NOMO-1 (cell line): Measurements from ENCODE around the gene TBXA2R.
"Not testable (repeated sequence)": the region's sequence is repeated elsewhere in the genome, so short reads cannot be mapped to it uniquely, and the experiment has no call there.

Experiments used
- DNase-seq, 2 experiments: peaks; one replicate each; lab custom pipeline; 2025; ENCODE audit not compliant: unreplicated experiment in 2 of 2; lab: John Stamatoyannopoulos, UW

TBXA2R gene

GRCh38 chr19:3641515-3642269 lies 35.0 kb upstream of the TBXA2R start:
- DNase-seq = no peak

GRCh38 chr19:3639479-3639878 lies 32.8 kb upstream of the TBXA2R start:
- DNase-seq = no peak

DNA sequence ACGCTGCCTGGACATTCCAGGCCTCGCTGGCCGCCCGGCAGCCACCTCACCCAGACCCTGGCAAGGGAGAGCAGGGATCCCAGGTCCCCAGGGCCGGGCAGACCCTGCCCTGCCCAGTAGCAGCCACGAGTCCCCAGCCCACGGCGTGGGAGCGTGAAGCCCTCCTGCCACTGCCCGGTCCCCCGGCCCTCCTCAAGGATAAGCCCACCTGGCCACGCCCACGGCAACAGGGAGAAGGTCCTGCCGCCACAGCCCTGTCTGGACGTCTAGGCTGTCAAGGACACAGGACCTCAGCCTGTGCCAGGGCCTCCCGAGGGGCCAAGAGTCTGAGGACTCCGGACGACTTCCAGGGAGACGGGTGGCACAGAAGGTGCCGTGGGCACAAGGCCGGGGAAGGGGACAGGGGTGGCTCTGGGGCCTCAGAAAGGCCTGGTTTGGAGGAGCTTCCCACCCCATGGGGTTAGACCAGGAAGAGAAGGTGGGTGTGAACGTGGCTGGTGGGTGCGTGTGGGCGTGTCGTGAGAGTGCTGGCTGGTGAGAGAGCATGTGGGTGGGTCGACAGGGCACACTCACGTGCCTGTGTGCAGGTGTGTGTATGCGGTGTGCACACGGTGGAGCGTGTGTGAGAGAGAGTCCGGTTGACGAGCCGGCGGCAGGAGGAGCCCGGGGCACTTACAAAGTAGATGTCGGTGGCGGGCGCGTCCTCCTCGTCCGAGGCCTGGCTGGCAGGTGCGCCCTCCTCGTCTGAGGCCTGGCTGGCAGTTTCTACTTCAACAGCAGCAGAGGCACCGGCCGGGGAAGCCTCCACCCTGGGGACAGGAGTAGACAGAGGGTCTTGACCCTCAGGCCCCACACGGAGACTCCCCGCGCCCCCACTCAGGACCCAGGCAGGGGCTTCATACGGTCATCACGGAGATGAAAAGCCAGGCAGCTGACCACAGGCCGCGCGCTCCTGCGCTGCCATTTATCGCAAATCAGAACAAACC lies 31.8 kb upstream of the TBXA2R start:
- no peak for DNase-seq

DNA sequence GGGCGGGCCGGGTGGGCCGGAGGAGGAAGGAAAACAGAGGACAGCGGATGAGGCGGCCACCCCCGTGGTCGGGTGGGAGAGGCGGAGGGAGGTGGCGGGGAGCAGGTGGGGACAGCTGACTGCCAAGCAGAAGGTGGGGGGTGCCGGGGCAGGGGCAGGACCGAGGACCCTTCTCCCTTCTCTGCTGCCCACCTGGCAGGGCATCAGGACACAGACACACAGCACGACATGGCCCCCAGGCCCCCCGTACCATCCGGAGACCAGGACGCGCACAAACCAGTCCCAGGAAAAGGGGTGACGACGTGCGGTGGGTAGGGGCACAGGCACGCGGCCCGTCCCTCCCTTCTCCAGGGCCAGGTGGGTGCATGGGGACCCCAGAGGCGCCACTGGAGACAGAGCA lies 30.9 kb upstream of the TBXA2R start:
- no peak for DNase-seq

DNA sequence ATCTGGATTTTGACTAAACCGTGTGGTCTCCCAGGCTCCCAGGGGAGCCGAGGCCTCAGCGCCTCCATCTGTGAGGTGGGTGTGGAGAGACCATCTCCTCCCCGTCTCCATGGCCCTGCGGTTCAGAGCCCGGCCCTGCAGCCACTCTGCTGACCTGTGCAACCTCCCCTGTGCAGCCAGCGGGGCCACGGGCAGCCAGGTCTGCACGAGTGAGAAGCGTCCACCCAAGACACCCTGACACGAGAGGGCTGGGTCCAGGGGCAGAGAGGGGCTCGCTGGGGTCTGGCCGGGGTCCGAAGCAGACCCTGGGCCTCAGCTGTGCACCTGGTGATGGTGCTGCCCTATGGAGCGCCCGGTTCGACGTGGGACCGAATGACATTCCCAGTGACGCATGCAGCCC lies 30.3 kb upstream of the TBXA2R start:
- DNase-seq = no peak

GRCh38 chr19:3636506-3636905 lies 29.8 kb upstream of the TBXA2R start:
- no peak for DNase-seq

GRCh38 chr19:3634496-3635045 lies 27.9 kb upstream of the TBXA2R start:
- no peak for DNase-seq

GRCh38 chr19:3633559-3633988 lies 26.9 kb upstream of the TBXA2R start:
- DNase-seq = no peak

- DNase-seq = no peak
Measured at GRCh38 chr19:3632739-3633558, 26.3 kb upstream of the TBXA2R start.

DNA sequence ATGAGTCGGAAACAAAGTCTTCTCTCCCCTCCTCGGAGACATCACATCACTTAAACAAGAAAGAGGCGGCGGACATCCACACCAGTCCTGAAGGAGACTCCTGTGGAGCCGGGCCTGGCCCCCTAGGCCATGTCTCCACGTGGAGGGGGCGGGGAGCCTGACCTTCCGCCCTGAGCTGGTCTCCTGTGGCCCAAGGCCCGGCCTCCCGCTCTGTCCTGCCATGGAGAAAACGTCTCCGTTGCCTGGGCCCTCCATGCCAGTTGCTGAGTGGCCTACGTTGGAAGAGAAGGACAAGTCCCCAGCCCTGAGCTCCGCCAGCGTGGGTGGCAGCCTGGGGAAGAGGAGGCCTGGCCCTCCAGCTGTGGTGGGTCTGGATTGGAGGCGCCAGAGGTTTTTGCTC lies 25.4 kb upstream of the TBXA2R start:
- DNase-seq = no peak

- no peak for DNase-seq
Measured at GRCh38 chr19:3631053-3631861, 24.6 kb upstream of the TBXA2R start.

DNA sequence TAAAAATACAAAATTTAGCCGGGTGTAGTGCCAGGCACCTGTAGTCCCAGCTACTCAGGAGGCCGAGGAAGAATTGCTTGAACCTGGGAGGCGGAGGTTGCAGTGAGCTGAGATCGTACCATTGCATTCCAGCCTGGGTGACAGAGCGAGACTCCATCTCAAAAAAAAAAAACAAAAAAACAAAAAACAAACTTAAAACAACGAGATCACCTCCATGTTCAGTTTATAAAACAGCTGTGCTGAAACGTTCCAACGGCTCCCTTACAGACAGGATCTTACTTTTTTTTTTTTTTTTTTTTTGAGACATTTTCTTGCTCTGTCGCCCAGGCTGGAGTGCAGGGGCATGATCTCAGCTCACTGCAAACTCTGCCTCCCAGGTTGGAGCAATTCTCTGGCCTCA lies 22.1 kb upstream of the TBXA2R start:
- DNase-seq = not testable (repeated sequence)

GRCh38 chr19:3627351-3627723 lies 20.7 kb upstream of the TBXA2R start:
- DNase-seq = no peak

GRCh38 chr19:3626473-3627350 lies 20.0 kb upstream of the TBXA2R start, which contains the start of gene CACTIN:
Gene CACTIN, minus strand, starts transcription at chr19:3626790. Its CDS starts 28 bp downstream, at chr19:3626762.
- peak; percentile 97 to 98 for DNase-seq

DNA sequence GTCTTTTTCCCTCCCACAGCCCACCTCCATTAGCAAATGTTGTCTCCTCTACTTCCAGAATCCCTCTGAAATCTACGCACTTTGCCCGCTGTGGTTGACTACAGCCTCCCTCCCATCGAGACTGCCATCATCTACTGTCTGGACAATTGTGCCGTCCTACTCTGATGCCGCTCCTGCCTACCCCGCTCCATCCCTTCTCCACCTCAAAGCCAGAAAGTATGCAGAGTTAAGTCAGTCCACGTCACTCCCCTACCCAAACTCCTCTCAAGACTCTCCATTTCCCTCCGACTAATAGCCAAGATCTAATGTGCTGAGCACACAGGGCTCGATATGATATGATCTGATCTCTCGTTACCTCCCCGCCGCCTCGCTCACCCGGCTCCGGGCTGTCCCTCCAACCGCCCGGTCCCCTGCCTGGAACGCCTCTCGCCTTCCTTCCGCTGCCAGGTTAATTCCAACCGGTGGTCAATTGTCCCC lies 19.4 kb upstream of the TBXA2R start:
- no peak for DNase-seq

- no peak for DNase-seq
Measured at GRCh38 chr19:3623716-3624115, 17.0 kb upstream of the TBXA2R start.

DNA sequence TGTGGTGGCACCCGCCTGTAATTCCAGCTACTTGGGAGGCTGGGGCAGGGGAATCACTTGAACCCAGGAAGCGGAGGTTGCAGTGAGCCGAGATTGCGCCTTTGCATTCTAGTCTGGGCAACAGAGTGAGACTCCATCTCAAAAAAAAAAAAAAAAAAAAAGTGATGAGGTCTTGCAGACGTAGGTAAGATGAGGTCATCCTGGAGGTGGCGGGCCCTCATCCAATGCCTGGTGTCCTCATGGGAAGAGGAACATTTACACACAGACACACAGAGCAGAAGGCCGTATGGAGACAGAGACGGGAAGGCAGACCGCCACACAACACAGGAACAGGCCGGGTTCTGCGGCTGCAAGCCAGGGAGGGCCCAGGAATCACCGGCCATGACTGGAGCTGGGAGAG lies 15.5 kb upstream of the TBXA2R start:
- no peak for DNase-seq

- no peak for DNase-seq
Measured at GRCh38 chr19:3621689-3622088, 15.0 kb upstream of the TBXA2R start.
